Measurements from ENCODE around the gene GBGT1. TPM values are rescaled to one million over a fixed set of nuclear protein-coding genes. Genes with fewer than 3 reads are reported as not detected.

Gene GBGT1
- total RNA-seq, 1 experiment from 2014 or later, result 16.5 TPM

GRCh38 chr9:133202145-133202513 lies 38.4 kb upstream of the GBGT1 start (continued):
- TF ChIP-seq GRHL2 (CRISPR knock-in tag; IDR thresholded peaks at IDR 0.05; ENCODE audit: insufficient replicate concordance, severe bottlenecking) (no peak), NR3C1 (CRISPR knock-in tag; conservative IDR thresholded peaks at IDR 0.05; ENCODE audit: low read depth) (no peak), PRRX2 (CRISPR knock-in tag; IDR thresholded peaks at IDR 0.05) (no peak)
- TF ChIP-seq, protein P1, sequence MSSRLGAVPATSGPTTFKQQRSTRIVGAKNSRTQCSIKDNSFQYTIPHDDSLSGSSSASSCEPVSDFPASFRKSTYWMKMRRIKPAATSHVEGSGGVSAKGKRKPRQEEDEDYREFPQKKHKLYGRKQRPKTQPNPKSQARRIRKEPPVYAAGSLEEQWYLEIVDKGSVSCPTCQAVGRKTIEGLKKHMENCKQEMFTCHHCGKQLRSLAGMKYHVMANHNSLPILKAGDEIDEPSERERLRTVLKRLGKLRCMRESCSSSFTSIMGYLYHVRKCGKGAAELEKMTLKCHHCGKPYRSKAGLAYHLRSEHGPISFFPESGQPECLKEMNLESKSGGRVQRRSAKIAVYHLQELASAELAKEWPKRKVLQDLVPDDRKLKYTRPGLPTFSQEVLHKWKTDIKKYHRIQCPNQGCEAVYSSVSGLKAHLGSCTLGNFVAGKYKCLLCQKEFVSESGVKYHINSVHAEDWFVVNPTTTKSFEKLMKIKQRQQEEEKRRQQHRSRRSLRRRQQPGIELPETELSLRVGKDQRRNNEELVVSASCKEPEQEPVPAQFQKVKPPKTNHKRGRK (CRISPR knock-in tag; IDR thresholded peaks at IDR 0.05; ENCODE audit: borderline replicate concordance), result no peak

GRCh38 chr9:133201424-133202144 lies 37.9 kb upstream of the GBGT1 start:
- CTCF ChIA-PET, result interaction anchor here (1.9 to 2.5 kb wide), 3 partner anchors 13 to 37 kb away, joined by 9 to 16 read pairs (median 9); no protein-coding TSS in a partner anchor
- peaks cover 78% of the 10 kb centered on the region for H3K27me3 Mint-ChIP-seq (ENCODE audit: low read depth)

More at GRCh38 chr9:133201424-133202144, 37.9 kb upstream of the GBGT1 start:
- Mint-ChIP-seq H3K4me3 (no peak overlapping the region), H3K9me3 (no peaks in the 10 kb centered on the region), H3K27ac (no peak overlapping the region), H3K4me1 (no peaks in the 10 kb centered on the region; the same call in 1 of the 2 replicates), H3K36me3 (no peaks in the 10 kb centered on the region)
- DNase-seq (ENCODE audit: low spot score), result no peak
- POLR2A ChIA-PET, result no interaction called here
- TF ChIP-seq, protein P2, sequence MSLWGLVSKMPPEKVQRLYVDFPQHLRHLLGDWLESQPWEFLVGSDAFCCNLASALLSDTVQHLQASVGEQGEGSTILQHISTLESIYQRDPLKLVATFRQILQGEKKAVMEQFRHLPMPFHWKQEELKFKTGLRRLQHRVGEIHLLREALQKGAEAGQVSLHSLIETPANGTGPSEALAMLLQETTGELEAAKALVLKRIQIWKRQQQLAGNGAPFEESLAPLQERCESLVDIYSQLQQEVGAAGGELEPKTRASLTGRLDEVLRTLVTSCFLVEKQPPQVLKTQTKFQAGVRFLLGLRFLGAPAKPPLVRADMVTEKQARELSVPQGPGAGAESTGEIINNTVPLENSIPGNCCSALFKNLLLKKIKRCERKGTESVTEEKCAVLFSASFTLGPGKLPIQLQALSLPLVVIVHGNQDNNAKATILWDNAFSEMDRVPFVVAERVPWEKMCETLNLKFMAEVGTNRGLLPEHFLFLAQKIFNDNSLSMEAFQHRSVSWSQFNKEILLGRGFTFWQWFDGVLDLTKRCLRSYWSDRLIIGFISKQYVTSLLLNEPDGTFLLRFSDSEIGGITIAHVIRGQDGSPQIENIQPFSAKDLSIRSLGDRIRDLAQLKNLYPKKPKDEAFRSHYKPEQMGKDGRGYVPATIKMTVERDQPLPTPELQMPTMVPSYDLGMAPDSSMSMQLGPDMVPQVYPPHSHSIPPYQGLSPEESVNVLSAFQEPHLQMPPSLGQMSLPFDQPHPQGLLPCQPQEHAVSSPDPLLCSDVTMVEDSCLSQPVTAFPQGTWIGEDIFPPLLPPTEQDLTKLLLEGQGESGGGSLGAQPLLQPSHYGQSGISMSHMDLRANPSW (CRISPR knock-in tag; conservative IDR thresholded peaks at IDR 0.05; ENCODE audit: low read depth), result no peak
- TF ChIP-seq, protein P3, sequence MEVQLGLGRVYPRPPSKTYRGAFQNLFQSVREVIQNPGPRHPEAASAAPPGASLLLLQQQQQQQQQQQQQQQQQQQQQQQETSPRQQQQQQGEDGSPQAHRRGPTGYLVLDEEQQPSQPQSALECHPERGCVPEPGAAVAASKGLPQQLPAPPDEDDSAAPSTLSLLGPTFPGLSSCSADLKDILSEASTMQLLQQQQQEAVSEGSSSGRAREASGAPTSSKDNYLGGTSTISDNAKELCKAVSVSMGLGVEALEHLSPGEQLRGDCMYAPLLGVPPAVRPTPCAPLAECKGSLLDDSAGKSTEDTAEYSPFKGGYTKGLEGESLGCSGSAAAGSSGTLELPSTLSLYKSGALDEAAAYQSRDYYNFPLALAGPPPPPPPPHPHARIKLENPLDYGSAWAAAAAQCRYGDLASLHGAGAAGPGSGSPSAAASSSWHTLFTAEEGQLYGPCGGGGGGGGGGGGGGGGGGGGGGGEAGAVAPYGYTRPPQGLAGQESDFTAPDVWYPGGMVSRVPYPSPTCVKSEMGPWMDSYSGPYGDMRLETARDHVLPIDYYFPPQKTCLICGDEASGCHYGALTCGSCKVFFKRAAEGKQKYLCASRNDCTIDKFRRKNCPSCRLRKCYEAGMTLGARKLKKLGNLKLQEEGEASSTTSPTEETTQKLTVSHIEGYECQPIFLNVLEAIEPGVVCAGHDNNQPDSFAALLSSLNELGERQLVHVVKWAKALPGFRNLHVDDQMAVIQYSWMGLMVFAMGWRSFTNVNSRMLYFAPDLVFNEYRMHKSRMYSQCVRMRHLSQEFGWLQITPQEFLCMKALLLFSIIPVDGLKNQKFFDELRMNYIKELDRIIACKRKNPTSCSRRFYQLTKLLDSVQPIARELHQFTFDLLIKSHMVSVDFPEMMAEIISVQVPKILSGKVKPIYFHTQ (CRISPR knock-in tag; IDR thresholded peaks at IDR 0.05), result no peak
- no peak for TF ChIP-seq ZNF423 (CRISPR knock-in tag; IDR thresholded peaks at IDR 0.05)
- TF ChIP-seq, protein P4, sequence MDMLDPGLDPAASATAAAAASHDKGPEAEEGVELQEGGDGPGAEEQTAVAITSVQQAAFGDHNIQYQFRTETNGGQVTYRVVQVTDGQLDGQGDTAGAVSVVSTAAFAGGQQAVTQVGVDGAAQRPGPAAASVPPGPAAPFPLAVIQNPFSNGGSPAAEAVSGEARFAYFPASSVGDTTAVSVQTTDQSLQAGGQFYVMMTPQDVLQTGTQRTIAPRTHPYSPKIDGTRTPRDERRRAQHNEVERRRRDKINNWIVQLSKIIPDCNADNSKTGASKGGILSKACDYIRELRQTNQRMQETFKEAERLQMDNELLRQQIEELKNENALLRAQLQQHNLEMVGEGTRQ (CRISPR knock-in tag; IDR thresholded peaks at IDR 0.05), result no peak
- no peak for TF ChIP-seq ZNF232 (CRISPR knock-in tag; IDR thresholded peaks at IDR 0.05)
- no peak for TF ChIP-seq E2F5 (CRISPR knock-in tag; IDR thresholded peaks at IDR 0.05)
- no peak for ATAC-seq

All from WTC11 (cell line).